GM23248 (cell line): ENCODE measurements around the gene POLG2. TPM values are rescaled to one million over a fixed set of nuclear protein-coding genes. Genes with fewer than 3 reads are reported as not detected.

Experiments used
- DNase-seq: peaks from one replicate; pipeline ENCODE4 v3.0.0-alpha.2; 2015
- H2AFZ ChIP-seq: fragments of 200-600 bp; sonication (generic); 2 replicates; pipeline ENCODE4 v1.6.1; 2016; ENCODE audit warnings: antibody characterized with exemption
- H3F3A ChIP-seq: fragments of 200-600 bp; sonication (generic); 2 replicates; pipeline ENCODE4 v1.6.1; 2016; ENCODE audit warnings: mild to moderate bottlenecking, antibody characterized with exemption, mixed run types; ENCODE audit not compliant: insufficient read depth
- H3K27ac ChIP-seq: fragments of 200-600 bp; sonication (generic); 2 replicates; pipeline ENCODE4 v1.5.1; 2016; ENCODE audit warnings: mild to moderate bottlenecking
- H3K27me3 ChIP-seq: fragments of 200-600 bp; sonication (generic); replicated peaks from 2 replicates; pipeline ENCODE4 v1.6.1; 2016; ENCODE audit warnings: mild to moderate bottlenecking; ENCODE audit not compliant: insufficient read depth
- H3K36me3 ChIP-seq: fragments of 200-600 bp; sonication (generic); 2 replicates; pipeline ENCODE4 v1.6.1; 2016; ENCODE audit warnings: low read depth, mild to moderate bottlenecking
- H3K4me1 ChIP-seq: fragments of 200-600 bp; sonication (generic); 2 replicates; pipeline ENCODE4 v1.6.1; 2016; ENCODE audit warnings: mild to moderate bottlenecking; ENCODE audit not compliant: insufficient read depth
- H3K4me2 ChIP-seq: fragments of 200-600 bp; sonication (generic); one replicate; pipeline ENCODE4 v1.6.1; 2016; ENCODE audit warnings: mild to moderate bottlenecking; ENCODE audit not compliant: unreplicated experiment
- H3K4me3 ChIP-seq: fragments of 200-600 bp; sonication (generic); 2 replicates; pipeline ENCODE4 v1.5.1; 2016; ENCODE audit warnings: mild to moderate bottlenecking
- H3K79me2 ChIP-seq: fragments of 200-600 bp; sonication (generic); 2 replicates; pipeline ENCODE4 v1.6.1; 2016; ENCODE audit warnings: mild to moderate bottlenecking; ENCODE audit not compliant: insufficient read depth
- H3K9ac ChIP-seq: fragments of 200-600 bp; sonication (generic); 2 replicates; pipeline ENCODE4 v1.6.1; 2016; ENCODE audit warnings: mild to moderate bottlenecking
- H3K9me2 ChIP-seq: fragments of 200-600 bp; sonication (generic); 2 replicates; pipeline ENCODE4 v1.6.1; 2016; ENCODE audit warnings: mixed run types, mild to moderate bottlenecking, moderate library complexity; ENCODE audit not compliant: insufficient read depth
- H3K9me3 ChIP-seq: fragments of 200-600 bp; sonication (generic); one replicate; pipeline ENCODE4 v1.6.1; 2017; ENCODE audit warnings: low read depth
- H4K20me1 ChIP-seq: fragments of 200-600 bp; sonication (generic); 2 replicates; pipeline ENCODE4 v1.6.0; 2016; ENCODE audit not compliant: insufficient read depth
- EZH2 ChIP-seq: fragments of 200-600 bp; sonication (generic); IDR thresholded peaks from 2 replicates; pipeline ENCODE4 v1.6.1; 2018; ENCODE audit warnings: antibody characterized with exemption, mild to moderate bottlenecking; ENCODE audit not compliant: insufficient read depth, poor library complexity, severe bottlenecking
- EZH2phosphoT487 ChIP-seq: fragments of 200-600 bp; sonication (generic); IDR thresholded peaks from 2 replicates; pipeline ENCODE4 v1.6.1; 2018; ENCODE audit warnings: antibody characterized with exemption, moderate library complexity, mild to moderate bottlenecking, low read depth; ENCODE audit not compliant: insufficient read depth
- WGBS, 2 experiments: methylation state at CpG; one replicate each; pipeline ENCODE4 v1.1.6; 2015 to 2017; ENCODE audit warnings: low lambda C conversion rate in 2 of 2, low coverage in 1 of 2; ENCODE audit errors: missing lambda C conversion rate in 2 of 2; 5-methylcytosine and 5-hydroxymethylcytosine counted together
- in situ Hi-C: fragments of 300-500 bp; cut with MboI; formaldehyde crosslinking; loops from 2 replicates; pipeline ENCODE4 v1.15.0; 2020
- polyA plus RNA-seq: library from polyadenylated mRNA; unstranded; fragments of >200 nt; fragmentation: Nextera tagmentation; extraction: Ambion mirVana; gene quantifications from 2 replicates; pipeline ENCODE4 v1.2.1, GENCODE V29; 2016
- total RNA-seq: library from RNA; depleted of rRNA; stranded (reverse); fragments of >200 nt; shearing (Covaris generic); gene quantifications from 2 replicates; pipeline ENCODE4 v1.2.3, GENCODE V29; 2014

Gene POLG2
- total and polyA plus RNA-seq, 2 experiments from 2014 or later = 3.4 to 8.6 TPM

DNA sequence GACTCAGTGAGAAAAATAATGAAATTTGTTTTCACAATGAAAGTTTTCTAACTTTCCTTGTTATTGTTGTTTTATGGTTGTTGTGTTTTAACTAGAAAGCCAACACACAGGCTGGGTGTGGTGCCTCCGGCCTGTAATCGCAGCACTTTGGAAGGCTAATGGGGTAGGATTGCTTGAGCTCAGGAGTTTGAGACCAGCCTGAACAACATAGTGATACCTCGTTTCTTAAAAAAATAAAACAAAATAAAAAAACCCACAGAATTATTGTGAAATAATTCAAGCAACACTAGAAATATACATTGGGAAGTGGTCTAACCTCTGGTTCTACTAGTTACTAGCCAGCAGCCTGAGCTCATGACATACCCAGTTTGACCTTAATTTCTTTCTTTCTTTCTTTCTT, 47.3 kb downstream of the POLG2 start:
- no peaks in the 10 kb centered on the region for H3K9me2 ChIP-seq
- in situ Hi-C loops = no loop called here
- H3F3A ChIP-seq = peaks cover 25% of the 10 kb centered on the region
- H3K36me3 ChIP-seq = no peaks in the 10 kb centered on the region
- WGBS, 2 experiments = 30 to 33% methylated on average over 3 of the region's 3 CpGs
- no peaks in the 10 kb centered on the region for H3K9me3 ChIP-seq
- peak overlapping the region; percentile 60 for H3K4me3 ChIP-seq
- H3K27me3 ChIP-seq = no peaks in the 10 kb centered on the region
- H3K4me1 ChIP-seq = peaks cover 21% of the 10 kb centered on the region
- H2AFZ ChIP-seq = peak overlapping the region; percentile 90
- no peaks in the 10 kb centered on the region for H3K79me2 ChIP-seq
- peak overlapping the region; percentile 87 for H3K27ac ChIP-seq
- H3K9ac ChIP-seq = peak overlapping the region; percentile 65
- peak overlapping the region; percentile 79 for H3K4me2 ChIP-seq
- peak; percentile 37 for DNase-seq
- no peak for TF ChIP-seq EZH2phosphoT487
- TF ChIP-seq EZH2 = no peak
- H4K20me1 ChIP-seq = no peaks in the 10 kb centered on the region

DNA sequence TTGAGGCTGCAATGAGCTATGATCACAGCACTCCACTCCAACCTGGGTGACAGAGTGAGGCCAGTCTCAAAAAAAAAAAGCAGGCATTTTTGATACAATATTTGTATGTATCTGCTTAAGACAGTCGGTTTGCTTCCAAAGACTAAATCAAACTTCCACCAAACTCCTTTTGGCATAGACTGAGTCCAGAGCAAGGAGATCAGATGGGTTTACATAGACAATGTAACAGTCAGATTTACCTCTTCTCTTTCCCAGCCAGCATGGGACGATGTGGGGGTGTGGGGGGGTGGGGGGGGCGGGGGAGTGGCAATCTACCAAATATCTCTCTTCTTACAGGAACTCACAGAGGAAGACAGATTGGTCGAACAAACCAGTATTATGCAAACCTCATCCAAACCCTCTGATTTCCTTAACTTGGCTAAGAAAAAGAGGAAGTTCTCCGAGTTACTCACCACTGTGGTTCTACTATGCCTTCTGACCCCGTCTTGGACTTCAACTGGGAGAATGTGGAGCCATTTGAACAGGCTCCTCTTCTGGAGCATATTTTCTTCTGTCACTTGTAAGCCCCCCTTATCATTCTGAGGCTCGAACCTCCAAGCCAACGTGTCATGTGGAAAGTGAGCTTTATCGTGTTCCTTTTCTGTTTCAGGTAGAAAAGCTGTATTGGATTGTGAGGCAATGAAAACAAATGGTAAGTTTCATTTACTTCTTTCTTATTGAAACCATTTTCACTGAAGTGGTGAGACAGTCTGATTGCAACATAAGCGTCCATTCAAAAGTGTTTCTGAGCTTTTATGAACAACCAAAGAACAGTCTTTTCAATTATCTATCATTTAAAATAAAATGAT, 48.0 kb downstream of the POLG2 start, which contains the start of gene MILR1:
TSS of gene MILR1 (plus strand) at position 451 of the 848 bp plus-strand sequence. CDS start at position 505, 54 bp downstream.
- H3K4me3 ChIP-seq = peak within 1 kb of the TSS; percentile 60
- no peaks in the 10 kb centered on the region for H4K20me1 ChIP-seq
- DNase-seq = peak; percentile 93
- peaks cover 21% of the 10 kb centered on the region for H3K4me1 ChIP-seq
- H3K36me3 ChIP-seq = no peaks in the 10 kb centered on the region
- H3K9ac ChIP-seq = peak within 1 kb of the TSS; percentile 65
- H3K79me2 ChIP-seq = no peaks in the 10 kb centered on the region
- TF ChIP-seq EZH2phosphoT487 (no peak), EZH2 (no peak)
- peak within 1 kb of the TSS; percentile 90 for H2AFZ ChIP-seq
- peaks cover 25% of the 10 kb centered on the region for H3F3A ChIP-seq
- H3K9me2 ChIP-seq = no peaks in the 10 kb centered on the region
- in situ Hi-C loops = no loop called here
- H3K4me2 ChIP-seq = peak within 1 kb of the TSS; percentile 79
- no peaks in the 10 kb centered on the region for H3K27me3 ChIP-seq
- WGBS, 2 experiments = 1 to 4% methylated on average over 10 of the region's 10 CpGs
- H3K27ac ChIP-seq = peak within 1 kb of the TSS; percentile 87
- no peaks in the 10 kb centered on the region for H3K9me3 ChIP-seq

DNA sequence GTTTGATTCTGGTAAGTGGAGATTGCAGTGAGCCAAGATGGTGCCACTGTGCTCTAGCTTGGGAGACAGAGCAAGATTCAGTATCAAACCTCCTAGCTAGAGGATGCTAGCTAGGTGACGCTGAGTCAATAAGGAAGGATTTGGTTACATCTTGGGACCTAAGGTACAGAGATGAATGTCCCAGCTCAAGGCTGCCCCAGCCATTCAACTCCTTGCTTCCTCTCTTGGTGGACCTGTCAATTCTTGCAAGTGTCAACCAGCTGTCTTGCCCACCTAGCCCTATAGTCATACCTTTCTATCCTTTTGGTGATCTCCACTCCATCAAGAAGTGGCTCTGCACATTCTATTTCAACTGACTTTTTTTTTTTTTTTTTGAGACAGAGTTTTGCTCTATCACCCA, 49.3 kb downstream of the POLG2 start:
- no peak for TF ChIP-seq EZH2
- no peak for TF ChIP-seq EZH2phosphoT487

DNA sequence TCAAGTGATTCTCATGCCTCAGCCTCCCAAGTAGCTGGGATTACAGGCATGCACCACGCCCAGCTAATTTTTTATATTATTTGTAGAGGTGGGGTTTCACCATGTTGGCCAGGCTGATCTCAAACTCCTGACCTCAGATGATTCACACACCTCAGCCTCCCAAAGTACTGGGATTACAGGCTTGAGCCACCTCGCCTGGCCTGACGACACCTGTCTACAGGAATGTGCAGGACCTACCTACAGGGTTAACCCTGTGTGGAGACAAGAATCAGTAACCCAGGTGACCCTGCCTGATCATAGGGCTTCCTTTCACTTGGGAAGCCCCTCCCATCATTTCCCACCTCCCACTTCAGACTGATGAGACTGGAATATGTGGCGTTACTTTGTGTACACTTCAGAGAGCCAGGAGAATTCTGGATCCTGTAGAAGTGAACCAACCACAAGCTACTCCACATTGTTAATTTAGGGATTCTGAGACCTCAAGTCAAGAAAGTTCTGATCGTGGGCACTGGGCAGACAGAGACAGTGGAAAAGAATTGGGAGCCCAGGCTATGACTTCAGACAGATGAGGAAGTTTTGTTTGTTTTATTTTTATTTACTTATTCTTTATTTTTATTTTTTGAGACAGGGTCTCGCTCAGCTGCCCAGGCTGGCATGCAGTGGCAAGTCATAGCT, 53.6 kb downstream of the POLG2 start:
- Histone ChIP-seq H3K27me3 (no peaks in the 10 kb centered on the region), H3K9ac (no peak overlapping the region), H3K4me1 (0 out of 2 replicates have a peak, but pooled peaks cover under 1% of the 10 kb centered on the region), H3K4me3 (no peak overlapping the region), H3K27ac (no peak overlapping the region), H3F3A (peaks cover under 1% of the 10 kb centered on the region; the same call in 1 of the 2 replicates), H4K20me1 (no peaks in the 10 kb centered on the region), H3K79me2 (no peaks in the 10 kb centered on the region), H3K36me3 (no peaks in the 10 kb centered on the region), H3K9me3 (no peaks in the 10 kb centered on the region), H2AFZ (no peak overlapping the region), H3K4me2 (no peak overlapping the region), H3K9me2 (no peaks in the 10 kb centered on the region)
- TF ChIP-seq EZH2phosphoT487 = no peak
- 90 to 93% methylated on average over 6 of the region's 6 CpGs for WGBS, 2 experiments
- DNase-seq = no peak
- in situ Hi-C loops = no loop called here

More for the DNA sequence above, 49.3 kb downstream of the POLG2 start:
- no peaks in the 10 kb centered on the region for H3K79me2 ChIP-seq
- peaks cover 25% of the 10 kb centered on the region for H3F3A ChIP-seq
- H3K9me3 ChIP-seq = no peaks in the 10 kb centered on the region
- DNase-seq = no peak
- H2AFZ ChIP-seq = no peak overlapping the region
- no peaks in the 10 kb centered on the region for H4K20me1 ChIP-seq
- no peak overlapping the region for H3K4me3 ChIP-seq
- H3K27me3 ChIP-seq = no peaks in the 10 kb centered on the region
- H3K4me1 ChIP-seq = peaks cover 21% of the 10 kb centered on the region
- no peak overlapping the region for H3K27ac ChIP-seq
- H3K4me2 ChIP-seq = no peak overlapping the region
- in situ Hi-C loops = no loop called here
- WGBS, 2 experiments = 93 to 100% methylated on average over 1 of the region's 1 CpG
- H3K9me2 ChIP-seq = no peaks in the 10 kb centered on the region
- no peak overlapping the region for H3K9ac ChIP-seq
- no peaks in the 10 kb centered on the region for H3K36me3 ChIP-seq
